ENCODE data around the gene BAIAP3. TPM values are rescaled to one million over a fixed set of nuclear protein-coding genes. Genes with fewer than 3 reads are reported as not detected.
A peak's percentile ranks its signal among the peaks of the same experiment; 100 is the strongest.

Gene BAIAP3
- total and polyA plus RNA-seq, 2 experiments from 2014 or later = 5.2 to 13.0 TPM

DNA sequence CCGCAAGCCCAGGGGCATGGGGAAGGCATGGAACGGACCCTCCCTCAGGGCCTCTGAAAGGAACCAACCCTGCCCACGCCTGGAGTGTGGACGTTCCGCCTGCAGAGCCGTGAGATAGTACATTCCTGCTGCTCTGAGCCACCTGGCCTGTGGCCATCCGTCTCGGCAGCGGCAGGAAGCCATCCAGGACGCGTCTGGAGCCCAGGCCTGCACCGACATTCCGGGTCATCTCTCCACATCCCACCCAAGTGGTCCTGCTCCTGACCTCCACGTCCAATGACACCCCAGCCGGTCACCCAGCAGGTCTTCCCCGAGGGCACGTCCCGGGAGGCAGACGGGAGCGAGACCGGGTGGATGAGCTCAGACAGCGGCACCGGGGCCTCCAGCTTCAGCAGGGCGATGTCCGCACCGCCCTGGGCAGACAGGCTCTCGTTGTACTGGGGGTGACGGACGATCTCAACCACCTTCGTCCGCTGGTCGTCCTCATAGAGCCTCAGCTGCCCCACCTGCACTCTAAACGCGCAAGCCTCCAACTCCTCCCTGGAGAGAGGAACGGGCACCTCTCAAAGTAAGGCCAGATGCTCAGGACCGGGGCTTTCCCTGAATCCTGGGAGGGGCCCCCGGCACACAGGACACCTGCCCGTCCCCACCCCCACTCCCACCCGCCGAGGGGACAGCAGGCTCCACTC is 45.3 kb upstream of the BAIAP3 start:
- no peaks in the 10 kb centered on the region for H4K20me1 ChIP-seq (replicated peaks; ENCODE audit: insufficient read depth)
- no peak overlapping the region for H3K27ac Mint-ChIP-seq
- H2AFZ ChIP-seq = no peak overlapping the region
- H3K4me3 ChIP-seq = no peak overlapping the region
- DNase-seq (ENCODE audit: low spot score) = no peak
- H3K9me3 Mint-ChIP-seq = no peaks in the 10 kb centered on the region
- H3K4me2 ChIP-seq = no peak overlapping the region
- peak overlapping the region; percentile 17; the same call in 1 of the 3 replicates for H3K4me3 Mint-ChIP-seq
- no peaks in the 10 kb centered on the region for H3K9me2 ChIP-seq (ENCODE audit: insufficient read depth)
- H3K79me2 ChIP-seq (replicated peaks; ENCODE audit: insufficient read depth) = no peaks in the 10 kb centered on the region
- peaks cover 49% of the 10 kb centered on the region for H3K27me3 Mint-ChIP-seq (ENCODE audit: insufficient read depth, low read depth, poor library complexity)
- peaks cover 16% of the 10 kb centered on the region; the same call in 1 of the 2 replicates for H3K4me1 ChIP-seq (ENCODE audit: insufficient read depth)
- no peak for ATAC-seq
- H3K27me3 ChIP-seq (ENCODE audit: insufficient read depth) = peaks cover 32% of the 10 kb centered on the region
- peaks cover 33% of the 10 kb centered on the region for H3K4me1 Mint-ChIP-seq
- H3K36me3 ChIP-seq (ENCODE audit: insufficient read depth) = no peaks in the 10 kb centered on the region
- H3F3A ChIP-seq (replicated peaks; ENCODE audit: low read depth) = no peaks in the 10 kb centered on the region
- TF ChIP-seq JUNB (IDR thresholded peaks at IDR 0.05; ENCODE audit: unreplicated experiment) = no peak
- TF ChIP-seq CREB1 (CRISPR knock-in tag; IDR thresholded peaks at IDR 0.05; ENCODE audit: low read depth) = no peak
- TF ChIP-seq ZNF462 (CRISPR knock-in tag; IDR thresholded peaks at IDR 0.05) = no peak
- TF ChIP-seq EZH2phosphoT487 (IDR thresholded peaks at IDR 0.05; ENCODE audit: unreplicated experiment) = no peak
- TF ChIP-seq EZH2 (IDR thresholded peaks at IDR 0.05; ENCODE audit: low read depth, unreplicated experiment) = no peak
- TF ChIP-seq ZNF331 (CRISPR knock-in tag; IDR thresholded peaks at IDR 0.05; ENCODE audit: low read depth) = no peak
- TF ChIP-seq REST (IDR thresholded peaks at IDR 0.05; ENCODE audit: unreplicated experiment) = no peak
- TF ChIP-seq STAT1 (IDR thresholded peaks at IDR 0.05; ENCODE audit: unreplicated experiment) = no peak
- TF ChIP-seq POLR2AphosphoS5 (IDR thresholded peaks at IDR 0.05; ENCODE audit: low read depth) = no peak
- TF ChIP-seq, protein P1, sequence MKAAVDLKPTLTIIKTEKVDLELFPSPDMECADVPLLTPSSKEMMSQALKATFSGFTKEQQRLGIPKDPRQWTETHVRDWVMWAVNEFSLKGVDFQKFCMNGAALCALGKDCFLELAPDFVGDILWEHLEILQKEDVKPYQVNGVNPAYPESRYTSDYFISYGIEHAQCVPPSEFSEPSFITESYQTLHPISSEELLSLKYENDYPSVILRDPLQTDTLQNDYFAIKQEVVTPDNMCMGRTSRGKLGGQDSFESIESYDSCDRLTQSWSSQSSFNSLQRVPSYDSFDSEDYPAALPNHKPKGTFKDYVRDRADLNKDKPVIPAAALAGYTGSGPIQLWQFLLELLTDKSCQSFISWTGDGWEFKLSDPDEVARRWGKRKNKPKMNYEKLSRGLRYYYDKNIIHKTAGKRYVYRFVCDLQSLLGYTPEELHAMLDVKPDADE (IDR thresholded peaks at IDR 0.05) = no peak
- no peak for TF ChIP-seq ZNF114 (CRISPR knock-in tag; IDR thresholded peaks at IDR 0.05)
- H3K27ac ChIP-seq (ENCODE audit: low read depth) = no peak overlapping the region
- H3K36me3 Mint-ChIP-seq (ENCODE audit: low read depth) = no peaks in the 10 kb centered on the region

Measured in GM23338 (cell line).